ENCODE results near the gene AMFR.

GRCh38 chr16:56338566-56339318 lies 86.6 kb downstream of the AMFR start:
- TF ChIP-seq, protein P1, sequence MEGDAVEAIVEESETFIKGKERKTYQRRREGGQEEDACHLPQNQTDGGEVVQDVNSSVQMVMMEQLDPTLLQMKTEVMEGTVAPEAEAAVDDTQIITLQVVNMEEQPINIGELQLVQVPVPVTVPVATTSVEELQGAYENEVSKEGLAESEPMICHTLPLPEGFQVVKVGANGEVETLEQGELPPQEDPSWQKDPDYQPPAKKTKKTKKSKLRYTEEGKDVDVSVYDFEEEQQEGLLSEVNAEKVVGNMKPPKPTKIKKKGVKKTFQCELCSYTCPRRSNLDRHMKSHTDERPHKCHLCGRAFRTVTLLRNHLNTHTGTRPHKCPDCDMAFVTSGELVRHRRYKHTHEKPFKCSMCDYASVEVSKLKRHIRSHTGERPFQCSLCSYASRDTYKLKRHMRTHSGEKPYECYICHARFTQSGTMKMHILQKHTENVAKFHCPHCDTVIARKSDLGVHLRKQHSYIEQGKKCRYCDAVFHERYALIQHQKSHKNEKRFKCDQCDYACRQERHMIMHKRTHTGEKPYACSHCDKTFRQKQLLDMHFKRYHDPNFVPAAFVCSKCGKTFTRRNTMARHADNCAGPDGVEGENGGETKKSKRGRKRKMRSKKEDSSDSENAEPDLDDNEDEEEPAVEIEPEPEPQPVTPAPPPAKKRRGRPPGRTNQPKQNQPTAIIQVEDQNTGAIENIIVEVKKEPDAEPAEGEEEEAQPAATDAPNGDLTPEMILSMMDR (conservative IDR thresholded peaks at IDR 0.05; ENCODE audit: low read depth, low read length): no peak
- no peak for TF ChIP-seq EZH2 (IDR thresholded peaks at IDR 0.05; ENCODE audit: borderline replicate concordance, low read depth, low read length, poor library complexity, severe bottlenecking)
